ENCODE results near the gene PTPRM. TPM values are rescaled to one million over a fixed set of nuclear protein-coding genes. Genes with fewer than 3 reads are reported as not detected.

PTPRM gene
- total RNA-seq, 1 experiment from 2014 or later = 6.2 TPM

DNA sequence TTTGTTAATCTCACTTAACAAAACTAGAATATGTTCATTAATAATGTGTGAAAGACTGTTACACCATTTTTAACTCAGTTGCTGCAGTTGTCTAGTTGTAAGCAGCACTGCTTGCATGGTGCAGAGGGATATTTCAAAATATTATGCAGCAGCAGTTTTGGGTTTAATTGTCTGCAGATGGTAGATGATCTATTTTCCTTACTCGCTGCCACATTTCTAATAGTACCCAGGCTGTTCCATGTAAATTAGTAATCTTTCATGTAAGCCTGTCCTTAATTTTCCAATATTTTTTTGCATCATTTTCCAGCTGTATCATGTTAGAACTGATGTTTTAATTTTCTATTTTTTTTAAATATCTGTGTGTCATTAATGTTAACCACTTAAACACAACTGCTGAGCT lies 554.0 kb downstream of the PTPRM start:
- H3K27me3 ChIP-seq (ENCODE audit: insufficient read depth, low read length) = no peaks in the 10 kb centered on the region
- H3K4me2 ChIP-seq (ENCODE audit: insufficient read depth, insufficient read length, low read length) = no peak overlapping the region
- H3K4ac ChIP-seq (ENCODE audit: low read depth, low read length) = no peak overlapping the region
- no peak overlapping the region for H3K14ac ChIP-seq (ENCODE audit: insufficient read depth, low read length)
- H3K9ac ChIP-seq (ENCODE audit: extremely low read depth, insufficient read length, low read length) = no peak overlapping the region
- H4K5ac ChIP-seq (ENCODE audit: insufficient read length, low read depth, low read length) = no peak overlapping the region
- no peak overlapping the region for H3K18ac ChIP-seq (ENCODE audit: insufficient read length, low read depth, low read length)
- Mint-ChIP-seq H3K4me1 (peaks cover 7% of the 10 kb centered on the region in 2 experiments), H3K27ac (no peak overlapping the region), H3K36me3 (ENCODE audit: insufficient read depth in 1 of 3, low read depth in 3 of 3) (no peaks in the 10 kb centered on the region), H3K4me3 (no peak overlapping the region), H3K9me3 (no peaks in the 10 kb centered on the region), H3K27me3 (ENCODE audit: low read depth) (no peaks in the 10 kb centered on the region)
- H2BK120ac ChIP-seq (ENCODE audit: low read depth, low read length, poor library complexity, severe bottlenecking) = no peak overlapping the region
- no peak overlapping the region for H3K23ac ChIP-seq (ENCODE audit: insufficient read length, low read depth, low read length)
- H3K79me2 ChIP-seq (ENCODE audit: insufficient read depth, low read length) = no peaks in the 10 kb centered on the region
- no peak overlapping the region for H2BK20ac ChIP-seq (ENCODE audit: low read depth, low read length, poor library complexity, severe bottlenecking)
- H2BK5ac ChIP-seq (ENCODE audit: insufficient read length, low read length) = no peak overlapping the region
- WGBS (ENCODE audit: extremely low coverage, insufficient read length, low lambda C conversion rate) = no CpG with 5 or more reads among the region's 1 CpG
- H2BK15ac ChIP-seq (ENCODE audit: low read depth, low read length) = no peak overlapping the region
- no peaks in the 10 kb centered on the region for H4K20me1 ChIP-seq (ENCODE audit: control insufficient read depth, insufficient read depth, insufficient read length)
- TF ChIP-seq, protein P1, sequence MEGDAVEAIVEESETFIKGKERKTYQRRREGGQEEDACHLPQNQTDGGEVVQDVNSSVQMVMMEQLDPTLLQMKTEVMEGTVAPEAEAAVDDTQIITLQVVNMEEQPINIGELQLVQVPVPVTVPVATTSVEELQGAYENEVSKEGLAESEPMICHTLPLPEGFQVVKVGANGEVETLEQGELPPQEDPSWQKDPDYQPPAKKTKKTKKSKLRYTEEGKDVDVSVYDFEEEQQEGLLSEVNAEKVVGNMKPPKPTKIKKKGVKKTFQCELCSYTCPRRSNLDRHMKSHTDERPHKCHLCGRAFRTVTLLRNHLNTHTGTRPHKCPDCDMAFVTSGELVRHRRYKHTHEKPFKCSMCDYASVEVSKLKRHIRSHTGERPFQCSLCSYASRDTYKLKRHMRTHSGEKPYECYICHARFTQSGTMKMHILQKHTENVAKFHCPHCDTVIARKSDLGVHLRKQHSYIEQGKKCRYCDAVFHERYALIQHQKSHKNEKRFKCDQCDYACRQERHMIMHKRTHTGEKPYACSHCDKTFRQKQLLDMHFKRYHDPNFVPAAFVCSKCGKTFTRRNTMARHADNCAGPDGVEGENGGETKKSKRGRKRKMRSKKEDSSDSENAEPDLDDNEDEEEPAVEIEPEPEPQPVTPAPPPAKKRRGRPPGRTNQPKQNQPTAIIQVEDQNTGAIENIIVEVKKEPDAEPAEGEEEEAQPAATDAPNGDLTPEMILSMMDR (conservative IDR thresholded peaks at IDR 0.05) = no peak
- no peaks in the 10 kb centered on the region for H3K23me2 ChIP-seq (ENCODE audit: insufficient read length, low read depth, low read length, poor library complexity, severe bottlenecking)
- H4K91ac ChIP-seq (ENCODE audit: insufficient read length, low read depth, low read length) = no peak overlapping the region
- no peaks in the 10 kb centered on the region for H3K9me3 ChIP-seq (ENCODE audit: control insufficient read depth, low read depth, low read length)
- H3K27ac ChIP-seq (ENCODE audit: insufficient read length, low read depth, low read length) = no peak overlapping the region
- H2BK12ac ChIP-seq (ENCODE audit: insufficient read length, low read depth, low read length) = no peak overlapping the region
- H3K56ac ChIP-seq (ENCODE audit: insufficient read length, low read depth, low read length) = no peak overlapping the region
- H3K79me1 ChIP-seq (ENCODE audit: insufficient read depth, low read depth, low read length, poor library complexity, severe bottlenecking) = no peaks in the 10 kb centered on the region
- H2AFZ ChIP-seq (ENCODE audit: low read length) = no peak overlapping the region
- H2AK5ac ChIP-seq (ENCODE audit: insufficient read length, low read length) = no peak overlapping the region
- no peak overlapping the region for H4K8ac ChIP-seq (replicated peaks; ENCODE audit: insufficient read length, low read depth, low read length)
- no peak overlapping the region for H3T11ph ChIP-seq (ENCODE audit: low read length)
- DNase-seq = no peak
- no peaks in the 10 kb centered on the region for H3K4me1 ChIP-seq (ENCODE audit: insufficient read depth, low read length)
